Stimulated activated naive CD4-positive, alpha-beta T cell treated with Interleukin-2 at 50 U/mL for 16 hours (primary cell): ENCODE data around the gene RAG1.

Experiments
- DNase-seq: peaks from one replicate; lab custom pipeline; 2025; lab: John Stamatoyannopoulos, UW

Gene RAG1

GRCh38 chr11:36628141-36628540, 60.3 kb downstream of the RAG1 start:
- DNase-seq: no peak

GRCh38 chr11:36628765-36629244, 61.0 kb downstream of the RAG1 start:
- no peak for DNase-seq
